ENCODE measurements around the gene NGF.
"Not testable (repeated sequence)": the region's sequence is repeated elsewhere in the genome, so short reads cannot be mapped to it uniquely, and the experiment has no call there.

NGF gene

GRCh38 chr1:115364046-115364779, 26.2 kb upstream of the NGF start:
- H3K27ac ChIP-seq = no peak overlapping the region
- TF ChIP-seq, protein P1, sequence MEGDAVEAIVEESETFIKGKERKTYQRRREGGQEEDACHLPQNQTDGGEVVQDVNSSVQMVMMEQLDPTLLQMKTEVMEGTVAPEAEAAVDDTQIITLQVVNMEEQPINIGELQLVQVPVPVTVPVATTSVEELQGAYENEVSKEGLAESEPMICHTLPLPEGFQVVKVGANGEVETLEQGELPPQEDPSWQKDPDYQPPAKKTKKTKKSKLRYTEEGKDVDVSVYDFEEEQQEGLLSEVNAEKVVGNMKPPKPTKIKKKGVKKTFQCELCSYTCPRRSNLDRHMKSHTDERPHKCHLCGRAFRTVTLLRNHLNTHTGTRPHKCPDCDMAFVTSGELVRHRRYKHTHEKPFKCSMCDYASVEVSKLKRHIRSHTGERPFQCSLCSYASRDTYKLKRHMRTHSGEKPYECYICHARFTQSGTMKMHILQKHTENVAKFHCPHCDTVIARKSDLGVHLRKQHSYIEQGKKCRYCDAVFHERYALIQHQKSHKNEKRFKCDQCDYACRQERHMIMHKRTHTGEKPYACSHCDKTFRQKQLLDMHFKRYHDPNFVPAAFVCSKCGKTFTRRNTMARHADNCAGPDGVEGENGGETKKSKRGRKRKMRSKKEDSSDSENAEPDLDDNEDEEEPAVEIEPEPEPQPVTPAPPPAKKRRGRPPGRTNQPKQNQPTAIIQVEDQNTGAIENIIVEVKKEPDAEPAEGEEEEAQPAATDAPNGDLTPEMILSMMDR (IDR thresholded peaks at IDR 0.05) = no peak
- TF ChIP-seq ZFX (IDR thresholded peaks at IDR 0.05; ENCODE audit: borderline replicate concordance) = no peak

DNA sequence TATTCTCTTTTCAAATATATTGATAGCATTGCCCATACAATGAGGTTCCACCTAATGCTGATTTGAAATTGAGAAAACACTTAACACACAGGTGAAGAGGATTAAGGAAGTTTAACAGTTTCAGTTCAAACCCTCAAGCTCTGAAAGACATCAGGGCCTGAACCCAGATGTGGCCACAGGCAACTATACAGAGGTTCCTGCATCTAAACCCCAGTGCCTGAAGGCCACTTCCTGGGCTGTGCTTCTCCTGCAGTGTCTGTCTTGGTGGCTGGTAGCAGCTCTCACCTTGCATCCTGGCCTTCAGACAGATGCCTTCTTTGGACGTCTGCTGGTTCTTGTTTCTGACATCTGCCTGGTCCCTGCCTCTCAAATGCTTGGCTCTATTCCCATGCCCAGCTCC, 25.1 kb upstream of the NGF start:
- no peak for TF ChIP-seq ZFX (IDR thresholded peaks at IDR 0.05; ENCODE audit: borderline replicate concordance)
- TF ChIP-seq, protein P1 (IDR thresholded peaks at IDR 0.05) = no peak
- no peak overlapping the region for H3K27ac ChIP-seq

DNA sequence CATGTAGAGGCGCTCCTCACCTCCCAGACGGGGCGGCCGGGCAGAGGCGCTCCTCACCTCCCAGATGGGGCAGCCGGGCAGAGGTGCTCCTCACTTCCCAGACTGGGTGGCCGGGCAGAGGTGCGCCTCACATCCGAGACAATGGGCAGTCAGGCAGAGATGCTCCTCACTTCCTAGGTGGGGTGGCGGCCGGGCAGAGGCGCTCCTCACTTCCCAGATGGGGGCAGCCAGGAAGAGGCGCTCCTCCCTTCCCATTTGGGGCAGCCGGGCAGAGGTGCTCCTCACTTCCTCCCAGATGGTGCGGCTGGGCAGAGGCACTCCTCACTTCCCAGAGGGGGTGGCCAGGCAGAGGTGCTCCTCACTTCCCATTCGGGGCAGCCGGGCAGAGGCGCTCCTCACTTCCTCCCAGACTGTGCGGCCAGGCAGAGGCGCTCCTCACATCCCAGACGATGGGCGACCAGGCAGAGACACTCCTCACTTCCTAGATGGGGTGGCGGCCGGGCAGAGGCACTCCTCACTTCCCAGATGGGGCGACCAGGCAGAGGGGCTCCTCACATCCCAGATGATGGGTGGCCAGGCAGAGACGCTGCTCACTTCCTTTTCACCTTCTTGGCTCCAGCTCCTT, 22.6 kb upstream of the NGF start:
- H3K27ac ChIP-seq = not testable (repeated sequence)

- H3K27ac ChIP-seq = not testable (repeated sequence)
Measured at GRCh38 chr1:115359787-115360452, 21.9 kb upstream of the NGF start.

DNA sequence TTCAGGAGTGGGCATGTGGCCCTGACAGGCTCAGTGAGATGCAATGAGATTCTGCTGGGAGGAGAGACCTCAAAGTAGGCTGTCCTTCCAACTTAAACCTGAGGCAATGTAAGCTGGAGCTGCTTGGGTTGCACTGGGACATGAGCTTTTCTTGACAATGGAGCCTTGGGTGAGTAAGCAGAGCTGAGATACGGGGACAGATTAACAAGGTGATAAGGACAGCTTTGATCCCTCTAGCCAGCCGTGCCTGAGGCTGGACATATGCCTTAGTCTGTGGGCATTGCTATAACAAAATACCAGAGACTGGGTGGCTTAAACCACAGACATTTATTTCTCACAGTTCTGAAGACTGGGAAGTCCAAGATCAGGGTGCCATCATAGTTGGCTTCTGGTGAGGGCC, 18.3 kb upstream of the NGF start:
- H3K27ac ChIP-seq = no peak overlapping the region
- TF ChIP-seq, protein P1 (IDR thresholded peaks at IDR 0.05) = no peak
- TF ChIP-seq ZFX (IDR thresholded peaks at IDR 0.05; ENCODE audit: borderline replicate concordance) = no peak

- H3K27ac ChIP-seq = no peak overlapping the region
- no peak for TF ChIP-seq ZFX (IDR thresholded peaks at IDR 0.05; ENCODE audit: borderline replicate concordance)
- TF ChIP-seq, protein P1 (IDR thresholded peaks at IDR 0.05) = no peak
Measured at GRCh38 chr1:115355069-115355468, 17.0 kb upstream of the NGF start.

- TF ChIP-seq, protein P1 (IDR thresholded peaks at IDR 0.05) = no peak
- no peak for TF ChIP-seq ZFX (IDR thresholded peaks at IDR 0.05; ENCODE audit: borderline replicate concordance)
- H3K27ac ChIP-seq = no peak overlapping the region
Measured at GRCh38 chr1:115351143-115351542, 13.1 kb upstream of the NGF start.

GRCh38 chr1:115348636-115349035, 10.6 kb upstream of the NGF start:
- no peak for TF ChIP-seq ZFX (IDR thresholded peaks at IDR 0.05; ENCODE audit: borderline replicate concordance)
- TF ChIP-seq, protein P1 (IDR thresholded peaks at IDR 0.05) = no peak
- no peak overlapping the region for H3K27ac ChIP-seq

Data from 22Rv1 (cell line).